ENCODE measurements around the gene SRPK2. TPM values are rescaled to one million over a fixed set of nuclear protein-coding genes. Genes with fewer than 3 reads are reported as not detected.
"Not testable (repeated sequence)": the region's sequence is repeated elsewhere in the genome, so short reads cannot be mapped to it uniquely, and the experiment has no call there.

The SRPK2 gene
- total and polyA plus RNA-seq, 2 donors, result 23.0 to 45.6 TPM

DNA sequence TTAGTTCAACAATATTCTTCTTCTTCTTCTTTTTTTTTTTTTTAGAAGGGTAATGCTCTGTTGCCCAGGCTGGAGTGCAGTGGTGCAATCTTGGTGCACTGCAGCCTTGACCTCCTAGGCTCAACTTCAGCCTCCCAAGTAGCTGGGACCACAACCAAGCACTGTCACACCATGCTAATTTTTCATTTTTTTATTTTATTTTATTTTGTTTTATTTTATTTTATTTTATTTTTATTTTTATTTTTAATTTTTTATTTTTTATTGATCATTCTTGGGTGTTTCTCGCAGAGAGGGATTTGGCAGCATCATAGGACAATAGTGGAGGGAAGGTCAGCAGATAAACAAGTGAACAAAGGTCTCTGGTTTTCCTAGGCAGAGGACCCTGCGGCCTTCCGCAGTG, 21.1 kb upstream of the SRPK2 start:
- not testable (repeated sequence) for H3K9me3 ChIP-seq (ENCODE audit: control insufficient read depth in 2 of 2, insufficient read depth in 1 of 2, low read length in 1 of 2); H3K36me3 ChIP-seq (ENCODE audit: control insufficient read depth in 2 of 2, insufficient read depth in 2 of 2, low read length in 1 of 2); DNase-seq (ENCODE audit: low read depth in 6 of 9, low spot score in 9 of 9); H3K4me1 ChIP-seq (ENCODE audit: control insufficient read depth in 2 of 2, insufficient read depth in 2 of 2, low read length in 2 of 2); H3K4me3 ChIP-seq (ENCODE audit: low read length in 2 of 2); H3K27me3 ChIP-seq (ENCODE audit: control insufficient read depth in 2 of 2, insufficient read depth in 1 of 2, low read length in 1 of 2); H3K27ac ChIP-seq (ENCODE audit: low read depth in 1 of 2, low read length in 1 of 2)
- WGBS, result 99% methylated on average over 2 of the region's 3 CpGs

GRCh38 chr7:105408791-105409410, 20.2 kb upstream of the SRPK2 start:
- WGBS, result 96% methylated on average over 5 of the region's 5 CpGs
- no peak for DNase-seq (ENCODE audit: low read depth in 6 of 9, low spot score in 9 of 9)
- no peaks in the 10 kb centered on the region for H3K27me3 ChIP-seq (ENCODE audit: control insufficient read depth in 2 of 2, insufficient read depth in 1 of 2, low read length in 1 of 2)
- no peaks in the 10 kb centered on the region for H3K9me3 ChIP-seq (ENCODE audit: control insufficient read depth in 2 of 2, insufficient read depth in 1 of 2, low read length in 1 of 2)
- no peak overlapping the region for H3K4me3 ChIP-seq (ENCODE audit: low read length in 2 of 2)
- no peaks in the 10 kb centered on the region for H3K4me1 ChIP-seq (ENCODE audit: control insufficient read depth in 2 of 2, insufficient read depth in 2 of 2, low read length in 2 of 2)
- no peak overlapping the region for H3K27ac ChIP-seq (ENCODE audit: low read depth in 1 of 2, low read length in 1 of 2)
- H3K36me3 ChIP-seq (ENCODE audit: control insufficient read depth in 2 of 2, insufficient read depth in 2 of 2, low read length in 1 of 2), result no peaks in the 10 kb centered on the region

GRCh38 chr7:105403128-105403527, 14.4 kb upstream of the SRPK2 start:
- 96% methylated on average over 6 of the region's 6 CpGs for WGBS

DNA sequence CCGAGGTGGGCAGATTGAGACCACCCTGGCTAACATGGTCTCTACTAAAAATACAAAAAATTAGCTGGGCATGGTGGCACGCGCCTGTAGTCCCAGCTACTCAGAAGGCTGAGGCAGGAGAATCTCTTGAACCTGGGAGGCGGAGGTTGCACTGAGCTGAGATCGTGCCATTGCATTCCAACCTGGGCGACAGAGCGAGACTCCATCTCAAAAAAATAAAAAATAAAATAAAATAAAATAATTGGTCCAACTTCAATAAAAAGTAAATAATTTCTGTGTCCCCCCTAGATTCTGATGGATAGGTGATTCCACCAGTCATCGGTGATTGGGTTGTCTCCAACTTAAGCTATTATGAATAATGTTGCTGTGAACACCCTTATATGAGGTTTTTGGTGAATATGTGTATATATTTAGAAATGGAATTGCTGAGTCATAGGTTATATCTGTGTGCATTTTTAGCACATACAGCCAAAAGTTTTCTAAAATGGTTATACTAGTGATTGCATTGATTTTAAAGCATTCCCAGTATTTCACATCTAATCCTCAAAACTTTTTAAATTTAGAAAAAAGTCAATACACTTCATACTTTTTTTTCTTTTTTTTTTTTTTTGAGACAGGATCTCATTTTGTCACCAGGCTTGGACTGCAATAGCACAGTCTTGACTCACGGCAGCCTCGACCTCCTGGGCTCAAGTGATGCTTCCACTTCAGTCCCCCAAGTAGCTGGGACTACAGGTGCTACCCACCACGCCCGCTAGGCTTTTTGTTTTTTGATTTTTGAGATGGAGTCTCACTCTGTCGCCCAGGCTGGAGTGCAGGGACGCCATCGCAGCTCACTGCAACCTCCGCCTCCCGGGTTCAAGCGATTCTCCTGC, 13.7 kb upstream of the SRPK2 start:
- Histone ChIP-seq H3K27ac (ENCODE audit: low read depth in 1 of 2, low read length in 1 of 2) (no peak overlapping the region), H3K4me1 (ENCODE audit: control insufficient read depth in 2 of 2, insufficient read depth in 2 of 2, low read length in 2 of 2) (no peaks in the 10 kb centered on the region), H3K27me3 (ENCODE audit: control insufficient read depth in 2 of 2, insufficient read depth in 1 of 2, low read length in 1 of 2) (no peaks in the 10 kb centered on the region), H3K9me3 (ENCODE audit: control insufficient read depth in 2 of 2, insufficient read depth in 1 of 2, low read length in 1 of 2) (no peaks in the 10 kb centered on the region), H3K36me3 (ENCODE audit: control insufficient read depth in 2 of 2, insufficient read depth in 2 of 2, low read length in 1 of 2) (no peaks in the 10 kb centered on the region), H3K4me3 (ENCODE audit: low read length in 2 of 2) (no peak overlapping the region)
- DNase-seq (ENCODE audit: low read depth in 6 of 9, low spot score in 9 of 9), result no peak
- WGBS, result 96% methylated on average over 18 of the region's 18 CpGs

More at GRCh38 chr7:105403128-105403527, 14.4 kb upstream of the SRPK2 start:
- Histone ChIP-seq H3K27ac (ENCODE audit: low read depth in 1 of 2, low read length in 1 of 2) (no peak overlapping the region), H3K4me1 (ENCODE audit: control insufficient read depth in 2 of 2, insufficient read depth in 2 of 2, low read length in 2 of 2) (no peaks in the 10 kb centered on the region), H3K36me3 (ENCODE audit: control insufficient read depth in 2 of 2, insufficient read depth in 2 of 2, low read length in 1 of 2) (no peaks in the 10 kb centered on the region), H3K4me3 (ENCODE audit: low read length in 2 of 2) (no peak overlapping the region), H3K27me3 (ENCODE audit: control insufficient read depth in 2 of 2, insufficient read depth in 1 of 2, low read length in 1 of 2) (no peaks in the 10 kb centered on the region), H3K9me3 (ENCODE audit: control insufficient read depth in 2 of 2, insufficient read depth in 1 of 2, low read length in 1 of 2) (no peaks in the 10 kb centered on the region)
- no peak for DNase-seq (ENCODE audit: low read depth in 6 of 9, low spot score in 9 of 9)

GRCh38 chr7:105399043-105399725, 10.5 kb upstream of the SRPK2 start:
- Histone ChIP-seq H3K36me3 (ENCODE audit: control insufficient read depth in 2 of 2, insufficient read depth in 2 of 2, low read length in 1 of 2) (no peaks in the 10 kb centered on the region), H3K27ac (ENCODE audit: low read depth in 1 of 2, low read length in 1 of 2) (no peak overlapping the region), H3K4me3 (ENCODE audit: low read length in 2 of 2) (no peak overlapping the region), H3K4me1 (ENCODE audit: control insufficient read depth in 2 of 2, insufficient read depth in 2 of 2, low read length in 2 of 2) (no peaks in the 10 kb centered on the region), H3K27me3 (ENCODE audit: control insufficient read depth in 2 of 2, insufficient read depth in 1 of 2, low read length in 1 of 2) (no peaks in the 10 kb centered on the region), H3K9me3 (ENCODE audit: control insufficient read depth in 2 of 2, insufficient read depth in 1 of 2, low read length in 1 of 2) (no peaks in the 10 kb centered on the region)
- 96% methylated on average over 3 of the region's 3 CpGs for WGBS
- no peak for DNase-seq (ENCODE audit: low read depth in 6 of 9, low spot score in 9 of 9)

DNA sequence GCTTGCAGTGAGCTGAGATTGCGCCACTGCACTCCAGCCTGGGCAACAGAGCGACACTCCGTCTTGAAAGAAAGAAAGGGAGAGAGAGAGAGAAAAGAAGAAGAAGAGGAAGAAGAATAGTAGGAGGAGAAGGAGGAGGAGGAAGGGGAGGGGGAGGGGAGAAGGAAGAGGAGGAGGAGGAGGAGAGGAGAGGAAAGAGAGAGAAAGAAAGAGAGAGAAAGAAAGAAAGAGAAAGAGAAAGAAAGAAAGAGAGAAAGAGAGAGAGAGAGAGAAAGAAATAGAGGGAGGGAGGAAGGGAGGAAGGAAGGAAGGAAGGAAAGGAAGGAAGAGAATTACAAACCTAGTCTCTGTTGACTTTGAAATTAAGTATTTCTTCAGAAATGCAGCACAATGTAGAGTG, 7.8 kb upstream of the SRPK2 start:
- H3K4me3 ChIP-seq (ENCODE audit: low read length in 2 of 2), result no peak overlapping the region
- no peaks in the 10 kb centered on the region for H3K27me3 ChIP-seq (ENCODE audit: control insufficient read depth in 2 of 2, insufficient read depth in 1 of 2, low read length in 1 of 2)
- 96% methylated on average over 3 of the region's 3 CpGs for WGBS
- H3K36me3 ChIP-seq (ENCODE audit: control insufficient read depth in 2 of 2, insufficient read depth in 2 of 2, low read length in 1 of 2), result no peaks in the 10 kb centered on the region
- H3K27ac ChIP-seq (ENCODE audit: low read depth in 1 of 2, low read length in 1 of 2), result no peak overlapping the region
- no peaks in the 10 kb centered on the region for H3K9me3 ChIP-seq (ENCODE audit: control insufficient read depth in 2 of 2, insufficient read depth in 1 of 2, low read length in 1 of 2)
- H3K4me1 ChIP-seq (ENCODE audit: control insufficient read depth in 2 of 2, insufficient read depth in 2 of 2, low read length in 2 of 2), result no peaks in the 10 kb centered on the region
- no peak for DNase-seq (ENCODE audit: low read depth in 6 of 9, low spot score in 9 of 9)

DNA sequence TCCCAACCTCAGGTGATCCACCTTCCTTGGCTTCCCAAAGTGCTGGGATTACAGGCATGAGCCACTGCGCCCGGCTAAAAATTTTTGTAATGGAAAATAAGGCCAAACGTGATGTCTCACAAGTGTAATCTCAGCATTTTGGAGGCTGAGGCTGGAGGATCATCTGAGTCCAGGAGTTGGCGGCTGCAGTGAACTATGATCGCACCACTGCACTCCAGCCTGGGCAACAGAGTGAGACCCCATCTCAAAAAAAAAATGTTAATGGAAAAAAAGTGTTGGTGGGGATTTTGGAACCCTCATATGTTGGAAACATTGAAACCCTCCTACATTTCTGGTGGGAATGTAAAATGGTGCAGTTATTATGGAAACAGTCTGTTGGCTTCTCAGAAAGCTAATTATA, 2.7 kb upstream of the SRPK2 start:
- DNase-seq (ENCODE audit: low read depth in 6 of 9, low spot score in 9 of 9), result no peak
- H3K4me3 ChIP-seq (ENCODE audit: low read length in 2 of 2), result no peak overlapping the region
- WGBS, result 97% methylated on average over 5 of the region's 5 CpGs
- no peak overlapping the region for H3K27ac ChIP-seq (ENCODE audit: low read depth in 1 of 2, low read length in 1 of 2)
- H3K9me3 ChIP-seq (ENCODE audit: control insufficient read depth in 2 of 2, insufficient read depth in 1 of 2, low read length in 1 of 2), result no peaks in the 10 kb centered on the region
- H3K27me3 ChIP-seq (ENCODE audit: control insufficient read depth in 2 of 2, insufficient read depth in 1 of 2, low read length in 1 of 2), result peaks cover 0 to 11% of the 10 kb centered on the region in 2 donors
- peaks cover 0 to 6% of the 10 kb centered on the region in 2 donors for H3K4me1 ChIP-seq (ENCODE audit: control insufficient read depth in 2 of 2, insufficient read depth in 2 of 2, low read length in 2 of 2)
- H3K36me3 ChIP-seq (ENCODE audit: control insufficient read depth in 2 of 2, insufficient read depth in 2 of 2, low read length in 1 of 2), result no peaks in the 10 kb centered on the region

DNA sequence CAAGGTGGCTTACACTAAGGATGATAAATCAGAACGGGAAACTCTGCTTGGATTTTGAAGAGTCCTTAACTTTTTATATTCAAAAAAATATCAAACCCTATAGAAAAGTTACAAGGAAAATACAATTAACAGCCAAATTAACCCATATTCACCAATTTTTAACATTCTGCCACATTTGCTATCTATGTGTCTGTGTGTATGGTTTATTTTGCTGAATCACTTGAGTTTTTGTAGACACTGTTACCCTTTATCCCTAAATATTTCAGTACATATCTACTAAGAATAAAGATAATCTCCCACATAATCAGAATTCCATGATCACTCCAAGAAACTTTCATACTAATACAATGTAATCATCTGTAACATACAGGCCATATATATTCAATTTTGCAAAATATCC, 1.2 kb upstream of the SRPK2 start:
- 91% methylated on average over 1 of the region's 1 CpG for WGBS

GRCh38 chr7:105389088-105389650, 448 bp upstream of the SRPK2 start:
- WGBS, result 8% methylated on average over 44 of the region's 45 CpGs
- peak overlapping the region; percentile 21 to 84 for H3K4me3 ChIP-seq (ENCODE audit: low read length in 2 of 2)
- peak in 6 of 9 donors; percentile 5 to 47 (median 14) for DNase-seq (ENCODE audit: low read depth in 6 of 9, low spot score in 9 of 9)
- no peaks in the 10 kb centered on the region for H3K9me3 ChIP-seq (ENCODE audit: control insufficient read depth in 2 of 2, insufficient read depth in 1 of 2, low read length in 1 of 2)
- H3K36me3 ChIP-seq (ENCODE audit: control insufficient read depth in 2 of 2, insufficient read depth in 2 of 2, low read length in 1 of 2), result no peaks in the 10 kb centered on the region
- peaks cover 0 to 11% of the 10 kb centered on the region in 2 donors for H3K27me3 ChIP-seq (ENCODE audit: control insufficient read depth in 2 of 2, insufficient read depth in 1 of 2, low read length in 1 of 2)
- H3K4me1 ChIP-seq (ENCODE audit: control insufficient read depth in 2 of 2, insufficient read depth in 2 of 2, low read length in 2 of 2), result peaks cover 0 to 6% of the 10 kb centered on the region in 2 donors
- no peak overlapping the region for H3K27ac ChIP-seq (ENCODE audit: low read depth in 1 of 2, low read length in 1 of 2)

More for the DNA sequence above, 1.2 kb upstream of the SRPK2 start:
- Histone ChIP-seq H3K36me3 (ENCODE audit: control insufficient read depth in 2 of 2, insufficient read depth in 2 of 2, low read length in 1 of 2) (no peaks in the 10 kb centered on the region), H3K27me3 (ENCODE audit: control insufficient read depth in 2 of 2, insufficient read depth in 1 of 2, low read length in 1 of 2) (peaks cover 0 to 11% of the 10 kb centered on the region in 2 donors), H3K27ac (ENCODE audit: low read depth in 1 of 2, low read length in 1 of 2) (no peak overlapping the region), H3K9me3 (ENCODE audit: control insufficient read depth in 2 of 2, insufficient read depth in 1 of 2, low read length in 1 of 2) (no peaks in the 10 kb centered on the region), H3K4me1 (ENCODE audit: control insufficient read depth in 2 of 2, insufficient read depth in 2 of 2, low read length in 2 of 2) (peaks cover 0 to 6% of the 10 kb centered on the region in 2 donors), H3K4me3 (ENCODE audit: low read length in 2 of 2) (no peak overlapping the region)
- DNase-seq (ENCODE audit: low read depth in 6 of 9, low spot score in 9 of 9), result no peak

All from thymus (tissue), 11 donors.